HS-5 (cell line): ENCODE results near the gene LOXL3.
"Not testable (repeated sequence)": the region's sequence is repeated elsewhere in the genome, so short reads cannot be mapped to it uniquely, and the experiment has no call there.

Experiments
- DNase-seq: peaks from one replicate; pipeline ENCODE4 v3.0.0-alpha.2; 2012; ENCODE audit warnings: low read depth

The LOXL3 gene

DNA sequence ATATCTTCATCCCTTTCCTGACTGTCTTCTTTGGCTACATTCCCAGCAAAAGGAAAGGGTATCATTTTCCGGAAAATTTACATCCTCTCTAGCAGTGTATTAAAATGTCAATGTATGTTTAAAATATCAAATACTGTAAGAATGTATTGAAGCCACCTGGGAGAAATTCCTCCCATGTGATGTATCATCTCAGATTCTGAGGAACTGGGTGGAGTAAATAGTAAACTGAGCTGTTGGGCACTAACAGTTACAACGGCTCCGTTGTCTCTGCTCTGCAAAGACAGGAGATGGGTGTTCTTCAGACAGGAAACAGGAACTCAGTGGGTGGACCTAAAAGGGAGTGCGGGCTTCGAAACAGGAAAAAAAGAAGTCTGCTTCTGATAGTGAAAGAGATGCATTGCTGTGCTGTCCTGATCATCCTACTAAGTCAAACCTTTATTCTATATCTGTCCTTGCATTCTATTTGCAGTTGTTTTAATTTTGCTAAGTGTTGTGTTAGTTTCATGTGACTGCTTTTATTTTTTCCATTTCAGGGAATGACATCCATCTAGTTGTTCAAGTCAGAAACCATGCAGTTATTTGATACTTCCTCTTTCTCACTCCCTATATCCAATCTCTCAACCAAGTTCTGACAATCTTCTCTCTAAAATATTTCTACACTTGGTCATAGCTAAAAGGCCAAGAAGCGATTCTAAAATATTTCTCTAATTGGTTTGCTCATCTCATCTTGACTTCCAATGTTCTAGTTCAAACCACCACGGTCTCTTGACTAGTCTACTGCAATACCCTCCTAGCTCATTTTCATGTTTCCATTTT is 20.2 kb upstream of the LOXL3 start:
- DNase-seq = peak; percentile 82

DNA sequence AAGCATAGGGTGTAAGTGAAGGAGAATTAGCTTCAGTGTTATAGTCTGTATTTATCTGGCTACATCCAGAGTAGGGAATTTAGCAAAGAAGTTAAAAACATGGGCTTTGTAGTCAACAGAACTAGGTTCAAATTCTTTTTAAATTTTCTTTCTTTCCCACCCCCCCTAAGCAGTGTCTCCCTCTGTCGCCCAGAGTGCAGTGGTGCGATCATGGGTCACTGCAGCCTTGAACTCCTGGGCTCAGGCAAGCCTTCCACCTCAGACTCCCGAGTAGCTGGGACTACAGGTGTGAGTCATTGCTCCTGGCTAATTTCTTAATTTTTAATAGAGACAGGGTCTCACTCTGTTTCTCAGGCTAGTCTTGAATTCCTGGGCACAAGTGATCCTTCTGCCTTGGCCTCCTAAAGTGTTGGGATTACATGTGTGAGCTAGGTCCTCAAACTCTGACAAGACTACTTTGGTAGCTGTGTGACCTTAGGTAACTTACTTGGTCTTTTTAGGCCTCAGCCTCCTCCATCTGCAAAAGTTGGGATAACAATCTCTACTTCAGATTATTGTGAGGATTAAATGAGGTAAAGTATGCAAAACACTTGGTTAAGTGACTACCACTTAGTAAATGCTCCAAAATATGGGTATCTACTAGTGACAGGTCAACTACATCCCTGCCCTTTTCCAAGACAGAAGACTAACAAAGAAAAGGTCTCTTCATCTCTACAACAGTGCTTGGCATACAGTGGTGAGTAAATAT is 18.6 kb upstream of the LOXL3 start:
- no peak for DNase-seq

DNA sequence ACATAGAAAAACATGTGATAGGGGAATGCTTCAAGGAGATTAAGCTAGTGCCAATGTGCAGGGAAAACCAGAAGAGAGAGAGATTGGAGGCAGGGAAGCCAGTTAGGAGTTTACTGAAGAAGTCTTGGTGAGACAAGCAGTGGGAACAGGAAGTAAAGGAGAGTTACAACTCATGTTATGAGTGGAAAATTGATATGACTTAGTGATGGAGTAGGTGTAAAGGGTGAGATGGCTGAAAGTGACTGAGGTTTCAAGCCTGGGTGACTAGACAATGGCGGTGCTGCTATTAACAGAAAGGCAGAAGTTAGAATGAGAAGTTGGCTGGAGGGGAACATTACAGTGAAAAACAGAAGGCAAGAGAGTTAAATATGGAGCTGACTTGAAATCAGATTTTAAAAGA is 17.3 kb upstream of the LOXL3 start:
- DNase-seq = no peak

DNA sequence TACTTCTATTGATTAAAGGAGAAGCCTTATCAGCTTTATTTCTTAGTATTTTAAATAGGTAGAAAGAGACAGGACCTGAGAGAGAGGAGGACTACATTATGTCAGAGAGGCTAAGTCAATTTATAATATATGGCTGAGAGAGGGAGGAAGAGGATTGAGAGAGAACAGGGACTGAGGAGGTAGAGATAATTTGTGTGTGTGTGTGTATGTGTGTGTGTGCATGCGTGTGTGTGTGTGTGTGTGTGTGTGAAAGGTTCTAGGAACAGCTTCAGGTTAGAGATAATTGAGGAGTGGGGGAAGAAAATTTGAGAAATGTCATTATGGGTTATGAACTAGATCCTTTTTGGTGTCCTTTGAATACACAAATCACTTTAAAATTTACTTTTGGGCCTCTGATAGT is 15.9 kb upstream of the LOXL3 start:
- no peak for DNase-seq

DNA sequence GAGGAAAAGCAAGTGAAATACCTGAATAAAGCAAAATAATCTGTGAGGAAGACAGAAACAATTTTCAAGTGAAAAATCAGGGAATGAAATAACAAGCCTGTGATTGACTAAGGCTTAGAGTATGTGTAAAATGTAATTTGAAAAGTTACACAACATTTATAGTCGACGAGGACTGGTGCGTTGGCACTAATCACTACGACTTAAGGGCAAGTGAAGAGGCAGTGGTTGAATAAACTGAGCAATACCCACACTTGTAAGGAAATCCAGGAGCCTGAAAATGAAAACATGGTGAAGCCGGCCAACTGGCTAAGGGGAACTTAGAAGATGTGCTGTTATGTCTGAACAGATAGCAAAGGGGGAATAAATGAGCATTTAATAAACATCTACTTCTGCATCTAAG is 14.1 kb upstream of the LOXL3 start:
- DNase-seq = peak; percentile 91

DNA sequence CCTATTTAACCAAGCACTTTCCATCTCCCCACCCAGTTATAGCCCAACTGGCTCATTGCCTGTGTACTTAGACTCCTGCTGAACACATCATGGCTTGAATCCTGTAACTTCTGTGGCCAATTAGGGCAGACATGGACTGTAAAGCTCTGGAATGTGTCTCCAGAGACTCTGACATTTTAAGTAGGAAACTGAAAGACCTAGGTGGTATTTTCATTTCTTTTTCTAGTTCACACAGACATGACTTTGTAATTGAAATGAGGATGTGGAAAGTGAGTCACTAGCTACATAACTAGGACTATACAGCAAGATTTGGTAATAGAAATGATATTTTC is 13.0 kb upstream of the LOXL3 start:
- DNase-seq = peak; percentile 89

DNA sequence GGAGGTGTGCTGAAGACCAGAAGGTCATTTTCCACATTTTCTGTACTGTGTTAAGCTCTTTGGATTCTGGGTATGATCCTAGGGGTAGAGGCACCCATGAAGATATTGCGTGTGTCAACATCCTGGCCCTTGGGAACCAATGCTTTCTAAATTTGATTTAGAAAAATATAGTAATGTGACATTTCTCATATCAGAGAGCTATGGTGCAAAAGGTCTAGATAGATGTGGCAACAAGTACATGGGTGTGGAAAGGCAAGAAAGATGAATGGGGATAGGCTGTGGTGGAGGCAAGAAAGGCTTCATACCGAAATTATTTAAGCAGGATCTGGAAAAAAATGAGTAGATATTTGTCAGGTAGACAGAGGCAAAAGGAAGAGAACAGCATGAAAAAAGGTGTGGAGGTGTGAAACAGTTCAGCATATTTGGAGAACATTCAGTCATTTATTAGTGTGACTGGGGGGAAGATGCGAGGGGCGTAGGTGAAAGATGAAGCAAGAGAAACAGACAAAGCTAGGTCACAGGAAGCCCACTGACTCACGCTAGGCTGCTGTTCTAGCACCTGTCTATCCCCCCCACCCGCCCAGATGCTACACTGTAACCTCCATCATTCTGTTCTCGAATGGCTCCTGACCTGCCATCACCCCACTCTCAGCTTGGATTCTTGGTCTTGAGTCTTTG is 12.5 kb upstream of the LOXL3 start:
- DNase-seq = no peak

DNA sequence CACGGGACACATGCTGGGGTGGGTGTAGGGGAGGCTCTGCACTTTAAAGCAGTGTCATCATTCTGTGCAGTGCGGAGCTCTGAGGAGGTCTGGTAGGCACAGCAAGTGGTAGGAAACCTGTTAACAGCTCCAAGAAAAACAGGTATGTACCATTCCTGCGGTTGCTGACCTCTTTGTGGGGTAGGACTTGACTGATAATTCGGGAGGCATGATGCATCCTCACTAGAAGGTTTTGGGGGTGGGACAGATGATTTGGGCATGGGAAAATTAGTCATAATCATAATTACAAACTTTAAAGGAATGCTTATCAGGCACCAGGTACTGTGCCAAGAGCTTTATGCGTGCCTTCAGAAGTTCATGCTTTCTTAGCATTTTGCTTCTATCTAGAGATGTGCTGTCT is 10.5 kb upstream of the LOXL3 start:
- peak; percentile 74 for DNase-seq

DNA sequence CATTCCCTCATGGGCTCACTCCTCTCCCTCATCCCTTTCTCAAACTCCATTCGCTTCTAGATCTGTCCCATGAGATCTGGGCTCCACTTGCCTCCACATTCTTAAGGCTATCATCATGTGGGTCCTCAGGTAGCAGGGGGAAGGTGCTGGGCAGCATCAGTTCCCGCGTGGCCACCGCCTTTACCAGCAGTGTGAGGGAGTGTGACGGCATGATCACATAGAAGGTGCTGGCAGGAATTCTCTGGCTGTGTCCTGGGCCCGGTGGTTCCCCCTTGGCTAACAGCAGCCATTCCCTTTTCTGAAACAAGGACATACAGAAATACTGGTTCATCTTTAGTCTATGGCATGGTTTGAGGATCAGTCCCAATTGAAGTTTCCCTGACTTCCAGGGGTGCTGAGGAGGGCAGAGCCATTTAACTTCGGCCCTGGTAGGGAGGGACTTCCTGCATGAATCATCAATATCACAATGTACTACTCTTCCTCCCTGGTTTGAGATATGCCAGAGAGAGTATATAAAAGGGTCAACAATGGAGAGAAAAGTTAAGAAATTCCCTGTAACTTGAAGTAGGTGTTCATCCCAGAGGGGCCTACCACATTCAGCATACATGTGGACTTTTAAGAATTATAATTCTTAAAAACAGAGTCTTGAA is 8.5 kb upstream of the LOXL3 start:
- DNase-seq = no peak

DNA sequence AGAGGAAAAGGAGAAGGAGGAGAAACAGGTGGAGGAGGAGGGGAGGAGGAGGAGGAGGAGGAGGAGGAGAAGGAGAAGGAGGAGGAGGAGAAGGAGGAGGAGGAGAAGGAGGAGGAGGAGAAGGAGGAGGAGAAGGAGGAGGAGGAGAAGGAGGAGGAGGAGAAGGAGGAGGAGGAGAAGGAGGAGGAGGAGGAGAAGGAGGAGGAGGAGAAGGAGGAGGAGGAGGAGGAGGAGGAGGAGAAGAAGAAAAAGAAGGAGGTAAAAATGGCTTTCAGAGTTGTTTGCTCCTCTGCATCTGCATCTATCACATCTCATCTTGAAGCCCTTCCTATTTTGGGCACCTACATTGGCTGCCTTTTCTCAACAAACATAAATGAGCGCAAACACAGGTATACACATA is 7.3 kb upstream of the LOXL3 start:
- not testable (repeated sequence) for DNase-seq

DNA sequence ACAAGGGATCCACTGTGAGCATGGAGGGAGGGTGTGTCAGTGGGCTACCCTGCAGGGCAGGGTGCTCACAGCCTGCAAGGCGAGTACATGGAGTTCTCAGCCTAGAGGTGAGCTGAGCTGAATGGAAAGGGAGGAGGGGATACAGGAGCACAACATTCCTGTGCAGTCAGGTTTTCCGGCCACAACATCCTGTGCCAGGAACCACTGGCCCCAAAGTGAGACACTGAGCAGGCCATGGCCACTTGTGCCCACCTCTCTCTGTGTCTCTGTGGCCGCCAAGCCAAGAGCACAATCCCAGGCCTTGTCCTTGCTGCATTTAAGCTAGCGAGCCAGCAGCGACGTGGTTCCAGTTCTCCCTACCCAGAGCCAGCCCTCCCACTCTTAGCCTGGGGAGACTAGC is 6.8 kb upstream of the LOXL3 start:
- no peak for DNase-seq

DNA sequence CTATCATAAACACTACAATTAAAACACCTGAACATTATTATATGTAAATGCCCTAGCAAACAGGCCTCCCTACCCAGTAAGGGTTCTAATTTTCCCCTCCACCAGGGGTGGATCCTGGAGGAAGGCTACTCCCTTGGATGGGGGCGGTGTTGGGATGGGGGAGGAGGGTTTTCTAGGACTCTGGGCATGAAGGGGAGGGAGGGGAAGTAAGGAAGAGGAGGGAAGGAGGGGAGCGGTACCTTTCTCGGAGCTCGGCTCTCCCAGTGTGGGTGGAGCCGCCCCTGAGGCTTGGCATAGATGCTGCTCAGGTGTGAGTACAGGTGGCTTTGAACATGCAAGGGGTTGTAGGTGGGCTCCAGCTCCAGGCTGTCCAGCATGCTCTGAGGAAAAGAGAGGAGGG is 6.2 kb upstream of the LOXL3 start:
- DNase-seq = no peak

DNA sequence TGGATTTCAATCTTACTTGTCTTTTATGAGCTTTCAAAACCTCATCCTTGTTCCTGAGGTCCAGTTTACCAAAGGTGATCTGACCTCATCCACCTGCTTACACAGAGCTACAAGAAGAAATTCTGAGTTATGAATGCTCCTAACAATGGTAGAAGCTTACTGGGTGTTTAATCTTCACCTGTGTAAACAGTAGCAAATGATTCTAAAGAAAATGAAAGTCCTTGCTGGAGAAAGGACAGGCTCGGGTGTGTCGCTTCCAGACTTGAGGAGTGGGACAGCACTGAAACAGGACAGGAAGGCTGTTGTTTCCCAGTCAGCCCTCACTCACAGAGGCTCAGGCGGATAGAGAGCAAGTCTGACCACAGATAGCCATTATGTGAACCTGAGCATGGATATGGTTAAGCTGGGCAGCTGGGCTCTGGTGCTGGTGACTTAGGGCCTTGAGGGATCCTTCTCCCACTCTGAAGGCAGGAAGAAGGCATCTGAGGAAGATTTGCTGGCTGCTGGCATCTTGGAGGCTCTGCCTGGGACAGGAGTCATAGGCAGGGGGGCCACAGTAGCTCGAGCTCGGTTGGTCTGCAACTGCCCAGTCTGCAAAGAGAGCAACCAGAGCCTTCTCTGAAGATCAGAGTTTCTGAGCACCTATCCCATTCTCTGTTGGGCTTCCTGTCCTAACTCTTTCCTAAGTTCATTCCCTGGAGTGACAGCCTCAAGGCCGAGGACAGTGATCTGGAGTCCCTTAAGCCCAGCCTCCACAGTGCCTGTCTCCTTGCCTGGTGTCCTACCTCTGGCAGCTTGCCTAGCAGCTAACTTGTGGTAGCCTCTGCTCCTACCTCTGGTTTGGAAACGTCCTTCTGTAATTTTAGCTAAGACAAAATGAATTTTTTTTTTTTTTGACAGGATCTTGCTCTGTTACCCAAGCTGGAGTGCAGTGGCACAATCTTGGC is 4.8 kb upstream of the LOXL3 start:
- no peak for DNase-seq

DNA sequence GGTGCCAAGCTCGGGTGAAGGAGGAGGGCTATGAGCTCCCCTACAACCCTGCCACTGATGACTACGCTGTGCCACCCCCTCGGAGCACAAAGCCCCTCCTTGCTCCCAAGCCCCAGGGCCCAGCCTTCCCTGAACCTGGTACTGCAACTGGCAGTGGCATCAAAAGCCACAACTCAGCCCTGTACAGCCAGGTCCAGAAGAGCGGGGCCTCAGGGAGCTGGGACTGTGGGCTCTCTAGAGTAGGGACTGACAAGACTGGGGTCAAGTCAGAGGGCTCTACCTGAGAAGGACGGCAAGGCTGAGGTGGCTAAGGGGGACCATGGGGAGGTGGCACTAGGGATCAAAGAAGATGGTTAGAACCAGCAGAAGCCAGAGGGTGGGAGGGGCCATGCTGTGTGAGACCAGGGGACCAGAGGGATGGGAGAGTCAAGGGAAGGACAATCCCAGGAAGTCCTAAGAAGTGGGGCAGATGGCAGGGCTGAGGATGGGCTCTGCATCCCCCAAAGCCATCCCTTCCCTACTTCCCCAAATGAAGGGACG is 3.2 kb upstream of the LOXL3 start:
- DNase-seq = no peak

DNA sequence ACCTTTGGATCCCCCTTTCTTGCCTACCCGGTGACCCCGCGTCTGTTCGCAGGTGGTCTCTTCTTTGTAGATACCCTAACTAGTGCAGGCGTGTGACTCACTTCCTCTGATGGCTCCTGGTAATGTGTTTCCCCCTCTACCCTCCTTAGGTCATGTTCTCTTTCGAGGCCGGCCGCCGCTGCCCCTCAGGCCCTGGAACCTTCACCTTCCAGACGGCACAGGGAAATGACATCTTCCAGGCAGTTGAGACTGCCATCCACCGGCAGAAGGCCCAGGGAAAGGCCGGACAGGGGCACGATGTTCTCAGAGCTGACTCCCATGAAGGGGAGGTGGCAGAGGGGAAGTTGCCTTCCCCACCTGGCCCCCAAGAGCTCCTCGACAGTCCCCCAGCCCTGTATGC is 2.4 kb upstream of the LOXL3 start:
- DNase-seq = no peak

DNA sequence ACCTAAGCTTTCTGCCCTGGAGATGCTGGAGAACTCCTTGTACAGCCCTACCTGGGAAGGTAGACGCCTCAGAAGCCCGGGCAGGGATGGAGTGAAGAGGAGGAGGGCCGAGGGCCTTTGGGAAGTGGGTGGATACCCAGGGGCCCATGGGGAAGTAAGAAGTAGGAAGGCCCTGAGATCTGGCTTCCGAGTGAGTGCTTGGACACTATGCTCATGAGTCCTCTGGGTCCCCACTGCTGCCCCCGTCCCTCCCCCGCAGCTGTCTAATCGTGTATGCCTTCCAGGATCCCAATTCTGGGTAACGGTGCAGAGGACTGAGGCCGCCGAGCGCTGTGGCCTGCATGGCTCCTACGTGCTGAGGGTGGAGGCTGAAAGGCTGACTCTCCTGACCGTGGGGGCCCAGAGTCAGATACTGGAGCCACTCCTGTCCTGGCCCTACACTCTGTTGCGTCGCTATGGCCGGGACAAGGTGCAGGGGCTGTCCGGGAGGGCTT is 1.9 kb upstream of the LOXL3 start:
- no peak for DNase-seq

DNA sequence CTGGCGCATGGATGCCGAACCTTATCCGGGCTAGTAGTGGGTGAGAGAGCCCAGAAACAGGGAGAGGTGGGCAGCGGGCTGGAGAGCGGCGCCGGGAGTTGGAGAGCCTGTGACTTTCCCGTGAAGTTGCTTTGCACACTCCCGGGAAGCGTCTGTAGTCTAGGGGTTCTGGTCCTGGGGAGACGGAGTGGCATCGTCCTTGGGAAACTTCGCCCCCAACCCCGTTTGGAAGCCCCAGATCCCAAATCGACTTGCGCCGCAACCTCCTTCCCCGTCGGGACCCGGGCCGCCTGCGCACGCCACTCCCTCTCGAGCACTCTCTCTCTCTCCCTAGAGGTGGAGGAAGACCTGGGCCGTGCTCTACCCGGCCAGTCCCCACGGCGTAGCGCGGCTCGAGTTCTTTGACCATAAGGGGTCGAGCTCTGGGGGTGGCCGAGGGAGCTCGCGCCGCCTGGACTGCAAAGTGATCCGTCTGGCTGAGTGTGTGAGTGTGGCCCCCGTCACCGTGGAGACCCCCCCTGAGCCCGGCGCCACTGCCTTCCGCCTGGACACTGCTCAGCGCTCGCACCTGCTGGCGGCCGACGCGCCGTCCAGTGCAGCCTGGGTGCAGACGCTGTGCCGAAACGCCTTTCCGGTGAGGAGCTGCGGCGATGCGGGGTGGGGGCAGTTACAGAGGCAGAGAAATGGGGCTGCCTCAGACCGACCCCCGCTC is 1.2 kb upstream of the LOXL3 start:
- DNase-seq = no peak

DNA sequence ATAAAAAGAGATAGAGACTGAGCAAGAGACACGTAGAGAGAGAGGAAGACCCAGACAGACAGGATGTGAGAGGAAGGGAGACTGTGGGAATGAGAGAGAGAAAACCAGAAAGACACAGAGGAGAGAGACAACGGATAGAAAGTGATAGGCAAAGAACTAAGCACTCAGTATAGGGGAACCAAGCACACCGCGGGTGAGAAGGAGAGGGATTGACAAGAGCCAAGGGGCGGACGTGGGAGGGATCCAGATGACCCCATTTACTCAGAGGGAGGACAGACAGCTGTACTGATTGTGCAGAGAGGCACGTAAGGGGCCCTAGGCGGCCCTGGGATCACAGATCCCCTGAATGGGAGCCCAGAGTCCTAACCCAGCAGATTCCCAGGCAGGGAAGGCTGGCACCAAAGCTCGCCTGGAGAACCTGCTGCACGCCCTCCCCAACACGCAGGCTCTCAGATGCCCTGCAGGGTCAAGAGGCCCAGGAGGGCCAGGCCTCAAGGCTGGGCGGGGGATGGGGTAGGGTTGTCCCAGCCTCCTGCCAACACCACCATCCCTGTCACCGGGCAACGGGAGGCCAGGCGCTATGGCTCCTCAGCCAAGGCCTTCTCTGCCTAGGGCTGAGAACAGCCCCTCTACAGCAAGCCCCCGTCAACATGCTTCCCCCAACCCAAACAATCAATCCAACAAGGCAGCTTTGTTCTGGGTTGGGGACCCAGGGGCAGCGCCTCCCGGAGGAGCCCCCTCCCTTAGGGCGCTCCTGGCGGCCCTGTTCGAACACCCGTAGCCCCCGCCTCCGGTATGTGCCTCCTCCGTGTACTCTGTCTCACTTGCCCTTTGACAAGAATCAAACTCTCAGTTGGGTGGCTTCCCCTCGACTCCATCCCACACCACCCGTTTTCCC is 579 bp downstream of the LOXL3 start:
- DNase-seq = no peak
